Stimulated activated CD8-positive, alpha-beta memory T cell treated with anti-CD3 and anti-CD28 coated beads, Interleukin-4, amount 100 ng/mL, for 48 hours (primary cell): Measurements from ENCODE around the gene CCDC107.

ENCODE experiments used
- DNase-seq: peaks from one replicate; pipeline ENCODE4 v3.0.0-alpha.2; 2020

The CCDC107 gene

GRCh38 chr9:35686222-35687203 is 28.4 kb downstream of the CCDC107 start:
- no peak for DNase-seq

GRCh38 chr9:35687306-35687705 is 29.2 kb downstream of the CCDC107 start:
- DNase-seq, result no peak

- DNase-seq, result no peak
Observed at GRCh38 chr9:35687972-35688557, 30.0 kb downstream of the CCDC107 start.

GRCh38 chr9:35688558-35689541 is 30.8 kb downstream of the CCDC107 start:
- DNase-seq, result no peak

GRCh38 chr9:35689542-35690293 is 31.6 kb downstream of the CCDC107 start, which contains the start of gene TPM2:
Gene TPM2 (minus strand): TSS chr9:35689925. CDS start chr9:35689817, 108 bp downstream.
- no peak for DNase-seq

GRCh38 chr9:35690294-35690613 is 32.2 kb downstream of the CCDC107 start:
- DNase-seq, result no peak

GRCh38 chr9:35690614-35691333 is 32.7 kb downstream of the CCDC107 start:
- DNase-seq, result peak; percentile 54

- no peak for DNase-seq
Observed at GRCh38 chr9:35691334-35691650, 33.2 kb downstream of the CCDC107 start.

GRCh38 chr9:35691757-35692301 is 33.7 kb downstream of the CCDC107 start:
- no peak for DNase-seq

GRCh38 chr9:35695943-35696401 is 37.9 kb downstream of the CCDC107 start:
- DNase-seq, result no peak

- DNase-seq, result peak; percentile 70
Observed at GRCh38 chr9:35696520-35697215, 38.6 kb downstream of the CCDC107 start.

GRCh38 chr9:35697486-35697885 is 39.4 kb downstream of the CCDC107 start:
- DNase-seq, result no peak

GRCh38 chr9:35698231-35698630 is 40.1 kb downstream of the CCDC107 start:
- DNase-seq, result no peak

- no peak for DNase-seq
Observed at GRCh38 chr9:35700031-35700430, 41.9 kb downstream of the CCDC107 start.

GRCh38 chr9:35700942-35701341 is 42.9 kb downstream of the CCDC107 start:
- DNase-seq, result no peak

GRCh38 chr9:35702696-35703095 is 44.6 kb downstream of the CCDC107 start:
- no peak for DNase-seq

GRCh38 chr9:35703906-35704672 is 46.0 kb downstream of the CCDC107 start:
- DNase-seq, result no peak

GRCh38 chr9:35705372-35705771 is 47.3 kb downstream of the CCDC107 start:
- no peak for DNase-seq

- DNase-seq, result no peak
Observed at GRCh38 chr9:35705836-35706430, 47.8 kb downstream of the CCDC107 start.
